ENCODE measurements around the gene CTPS2. TPM values are rescaled to one million over a fixed set of nuclear protein-coding genes. Genes with fewer than 3 reads are reported as not detected.
"Not testable (repeated sequence)": the region's sequence is repeated elsewhere in the genome, so short reads cannot be mapped to it uniquely, and the experiment has no call there.

Gene CTPS2
- total RNA-seq, 2 experiments from 2014 or later = 4.8 to 5.1 TPM

GRCh38 chrX:16635040-16635439 lies 77.4 kb downstream of the CTPS2 start:
- Mint-ChIP-seq H3K9me3 (no peaks in the 10 kb centered on the region), H3K36me3 (ENCODE audit: low read depth) (no peaks in the 10 kb centered on the region), H3K4me3 (no peak overlapping the region), H3K4me1 (peaks cover 5% of the 10 kb centered on the region), H3K27me3 (no peaks in the 10 kb centered on the region), H3K27ac (no peak overlapping the region)
- no peak for DNase-seq
- CTCF ChIA-PET = no interaction called here
- POLR2A ChIA-PET = no interaction called here

GRCh38 chrX:16633754-16634153 lies 78.7 kb downstream of the CTPS2 start:
- Mint-ChIP-seq H3K4me1 (peaks cover 5% of the 10 kb centered on the region), H3K9me3 (no peaks in the 10 kb centered on the region), H3K4me3 (no peak overlapping the region), H3K27ac (no peak overlapping the region), H3K27me3 (no peaks in the 10 kb centered on the region), H3K36me3 (ENCODE audit: low read depth) (no peaks in the 10 kb centered on the region)
- no peak for DNase-seq
- CTCF ChIA-PET = no interaction called here
- POLR2A ChIA-PET = no interaction called here

GRCh38 chrX:16629909-16630308 lies 82.6 kb downstream of the CTPS2 start:
- H3K27me3 Mint-ChIP-seq = no peaks in the 10 kb centered on the region
- ChIA-PET CTCF (no interaction called here), POLR2A (no interaction called here)
- H3K36me3 Mint-ChIP-seq (ENCODE audit: low read depth) = no peaks in the 10 kb centered on the region
- H3K4me3 Mint-ChIP-seq = no peak overlapping the region
- no peaks in the 10 kb centered on the region for H3K9me3 Mint-ChIP-seq
- no peak for DNase-seq
- H3K4me1 Mint-ChIP-seq = peaks cover 5% of the 10 kb centered on the region
- no peak overlapping the region for H3K27ac Mint-ChIP-seq

- ChIA-PET CTCF (no interaction called here), POLR2A (no interaction called here)
- H3K9me3 Mint-ChIP-seq = no peaks in the 10 kb centered on the region
- H3K4me1 Mint-ChIP-seq = peaks cover 3% of the 10 kb centered on the region
- H3K36me3 Mint-ChIP-seq (ENCODE audit: low read depth) = no peaks in the 10 kb centered on the region
- no peak overlapping the region for H3K27ac Mint-ChIP-seq
- H3K4me3 Mint-ChIP-seq = no peak overlapping the region
- no peaks in the 10 kb centered on the region for H3K27me3 Mint-ChIP-seq
- no peak for DNase-seq
Measured at GRCh38 chrX:16628946-16629595, 83.4 kb downstream of the CTPS2 start.

DNA sequence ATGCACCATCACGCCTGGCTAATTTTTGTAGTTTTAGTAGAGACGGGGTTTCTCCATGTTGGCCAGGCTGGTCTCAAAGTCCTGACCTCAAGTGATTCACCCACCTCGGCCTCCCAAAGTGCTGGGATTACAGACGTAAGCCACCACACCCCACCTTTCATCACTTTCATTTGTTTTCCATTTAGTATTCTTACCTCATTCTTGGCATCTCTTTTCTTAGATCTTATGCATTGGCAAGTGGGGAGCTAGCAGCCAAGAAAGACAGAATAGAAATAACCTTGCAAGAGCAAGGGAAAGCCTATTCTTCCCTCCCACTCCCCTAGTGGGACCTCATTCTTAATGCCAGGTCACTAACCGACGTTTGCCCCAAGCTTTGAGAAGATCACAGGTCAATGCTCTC lies 84.0 kb downstream of the CTPS2 start:
- CTCF ChIA-PET; H3K27me3 Mint-ChIP-seq; H3K9me3 Mint-ChIP-seq; H3K36me3 Mint-ChIP-seq (ENCODE audit: low read depth); DNase-seq; H3K4me3 Mint-ChIP-seq; H3K27ac Mint-ChIP-seq; POLR2A ChIA-PET; H3K4me1 Mint-ChIP-seq: not testable (repeated sequence)

DNA sequence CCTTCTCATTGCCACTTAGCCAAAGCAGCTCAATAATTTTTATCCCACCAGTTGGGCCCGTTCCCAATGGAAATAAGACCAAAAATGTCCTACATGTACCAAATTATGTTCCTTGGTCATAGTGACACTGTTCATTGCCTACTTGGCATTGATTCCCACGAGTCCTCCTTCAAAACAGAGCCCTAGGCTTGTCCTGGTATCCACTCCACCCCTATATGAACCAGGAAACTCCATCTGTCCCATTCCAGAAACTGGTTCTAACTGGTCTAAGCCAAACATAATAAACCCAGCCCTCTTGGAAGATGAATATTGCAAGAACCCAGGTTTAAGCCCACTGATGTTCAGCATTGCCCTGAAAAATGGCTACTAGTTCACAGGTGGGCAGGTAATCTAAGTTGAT lies 93.4 kb downstream of the CTPS2 start:
- no peaks in the 10 kb centered on the region for H3K4me1 Mint-ChIP-seq
- peaks cover 11% of the 10 kb centered on the region for H3K36me3 Mint-ChIP-seq (ENCODE audit: low read depth)
- H3K9me3 Mint-ChIP-seq = no peaks in the 10 kb centered on the region
- H3K4me3 Mint-ChIP-seq = no peak overlapping the region
- DNase-seq = no peak
- no peaks in the 10 kb centered on the region for H3K27me3 Mint-ChIP-seq
- ChIA-PET POLR2A (no interaction called here), CTCF (no interaction called here)
- H3K27ac Mint-ChIP-seq = no peak overlapping the region

- Mint-ChIP-seq H3K4me3 (no peak overlapping the region), H3K9me3 (no peaks in the 10 kb centered on the region), H3K4me1 (no peaks in the 10 kb centered on the region), H3K27ac (no peak overlapping the region), H3K36me3 (ENCODE audit: low read depth) (peaks cover 11% of the 10 kb centered on the region), H3K27me3 (no peaks in the 10 kb centered on the region)
- ChIA-PET CTCF (no interaction called here), POLR2A (no interaction called here)
- no peak for DNase-seq
Measured at GRCh38 chrX:16618422-16618821, 94.0 kb downstream of the CTPS2 start.

DNA sequence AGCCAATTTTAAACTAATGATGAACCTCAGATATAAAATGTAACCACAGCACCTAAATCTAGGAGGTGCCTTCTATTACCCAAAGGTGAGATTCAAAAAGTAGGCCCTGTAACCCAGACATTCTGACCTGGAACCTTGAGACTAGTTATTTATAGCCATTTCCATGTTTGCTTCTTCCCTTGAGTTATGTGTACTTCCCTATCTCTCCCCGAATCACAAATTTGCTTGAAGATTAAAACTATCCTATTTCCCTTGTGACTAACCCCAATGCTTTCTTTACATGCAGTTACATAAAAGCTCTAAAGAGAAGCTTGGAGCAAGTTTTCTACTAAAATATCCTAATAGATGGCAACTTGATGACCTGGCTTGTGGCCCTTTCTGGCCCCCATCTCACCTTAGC lies 95.1 kb downstream of the CTPS2 start:
- no peak for DNase-seq
- Mint-ChIP-seq H3K4me3 (no peak overlapping the region), H3K27me3 (no peaks in the 10 kb centered on the region), H3K4me1 (no peaks in the 10 kb centered on the region), H3K27ac (no peak overlapping the region), H3K9me3 (no peaks in the 10 kb centered on the region), H3K36me3 (ENCODE audit: low read depth) (peaks cover 16% of the 10 kb centered on the region)
- ChIA-PET POLR2A (no interaction called here), CTCF (no interaction called here)

- H3K4me3 Mint-ChIP-seq = no peak overlapping the region
- H3K9me3 Mint-ChIP-seq = peaks cover 3% of the 10 kb centered on the region
- CTCF ChIA-PET = no interaction called here
Measured at GRCh38 chrX:16612257-16612897, 100.1 kb downstream of the CTPS2 start.

GRCh38 chrX:16610654-16611053 lies 101.8 kb downstream of the CTPS2 start:
- H3K4me1 Mint-ChIP-seq; H3K36me3 Mint-ChIP-seq (ENCODE audit: low read depth): not testable (repeated sequence)

More at GRCh38 chrX:16612257-16612897, 100.1 kb downstream of the CTPS2 start:
- POLR2A ChIA-PET = no interaction called here
- no peak for DNase-seq
- Mint-ChIP-seq H3K36me3 (ENCODE audit: low read depth) (peaks cover 11% of the 10 kb centered on the region), H3K27ac (no peak overlapping the region), H3K4me1 (peaks cover under 1% of the 10 kb centered on the region), H3K27me3 (no peaks in the 10 kb centered on the region)

GRCh38 chrX:16610121-16610621 lies 102.3 kb downstream of the CTPS2 start:
- Mint-ChIP-seq H3K4me1 (peaks cover 4% of the 10 kb centered on the region), H3K4me3 (no peak overlapping the region), H3K9me3 (peaks cover 3% of the 10 kb centered on the region), H3K27ac (no peak overlapping the region), H3K36me3 (ENCODE audit: low read depth) (peaks cover 5% of the 10 kb centered on the region), H3K27me3 (no peaks in the 10 kb centered on the region)
- ChIA-PET CTCF (no interaction called here), POLR2A (no interaction called here)
- DNase-seq = no peak

More at GRCh38 chrX:16610654-16611053, 101.8 kb downstream of the CTPS2 start:
- DNase-seq, H3K9me3 Mint-ChIP-seq, H3K27me3 Mint-ChIP-seq, CTCF ChIA-PET, H3K4me3 Mint-ChIP-seq, POLR2A ChIA-PET, H3K27ac Mint-ChIP-seq: not testable (repeated sequence)

GRCh38 chrX:16606142-16606720 lies 106.2 kb downstream of the CTPS2 start:
- H3K27me3 Mint-ChIP-seq = no peaks in the 10 kb centered on the region

DNA sequence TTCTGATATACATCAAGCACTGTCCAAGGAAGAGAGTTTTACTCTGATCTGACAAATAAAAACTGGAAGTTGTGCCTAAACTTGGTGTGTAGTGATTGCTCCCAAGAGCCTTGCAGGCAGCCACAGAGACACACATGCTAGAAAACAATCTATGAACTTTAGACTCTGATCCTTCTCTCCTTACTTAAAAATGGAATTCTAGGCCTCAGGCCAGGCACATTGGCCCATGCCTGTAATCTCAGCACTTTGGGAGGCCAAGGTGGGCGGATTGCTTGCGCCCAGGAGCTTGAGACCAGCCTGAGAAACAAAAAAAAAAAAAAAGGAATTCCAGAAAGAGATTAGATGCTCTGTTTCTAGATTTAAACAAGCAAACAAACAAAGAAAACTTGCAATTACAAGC lies 108.1 kb downstream of the CTPS2 start:
- peaks cover 20% of the 10 kb centered on the region for H3K4me1 Mint-ChIP-seq
- no peaks in the 10 kb centered on the region for H3K36me3 Mint-ChIP-seq (ENCODE audit: low read depth)
- ChIA-PET POLR2A (no interaction called here), CTCF (no interaction called here)
- no peak for DNase-seq
- no peaks in the 10 kb centered on the region for H3K9me3 Mint-ChIP-seq
- H3K27me3 Mint-ChIP-seq = no peaks in the 10 kb centered on the region
- H3K27ac Mint-ChIP-seq = peak overlapping the region; percentile 88
- no peak overlapping the region for H3K4me3 Mint-ChIP-seq

More at GRCh38 chrX:16606142-16606720, 106.2 kb downstream of the CTPS2 start:
- H3K9me3 Mint-ChIP-seq = peaks cover 3% of the 10 kb centered on the region
- DNase-seq = no peak
- ChIA-PET POLR2A (interaction anchor here (1.0 kb wide), 1 partner anchor 113 kb away, joined by 4 read pairs; the partner anchor contains the start of gene SYAP1), CTCF (no interaction called here)
- H3K4me1 Mint-ChIP-seq = peaks cover 20% of the 10 kb centered on the region
- H3K4me3 Mint-ChIP-seq = no peak overlapping the region
- H3K36me3 Mint-ChIP-seq (ENCODE audit: low read depth) = no peaks in the 10 kb centered on the region
- H3K27ac Mint-ChIP-seq = no peak overlapping the region

DNA sequence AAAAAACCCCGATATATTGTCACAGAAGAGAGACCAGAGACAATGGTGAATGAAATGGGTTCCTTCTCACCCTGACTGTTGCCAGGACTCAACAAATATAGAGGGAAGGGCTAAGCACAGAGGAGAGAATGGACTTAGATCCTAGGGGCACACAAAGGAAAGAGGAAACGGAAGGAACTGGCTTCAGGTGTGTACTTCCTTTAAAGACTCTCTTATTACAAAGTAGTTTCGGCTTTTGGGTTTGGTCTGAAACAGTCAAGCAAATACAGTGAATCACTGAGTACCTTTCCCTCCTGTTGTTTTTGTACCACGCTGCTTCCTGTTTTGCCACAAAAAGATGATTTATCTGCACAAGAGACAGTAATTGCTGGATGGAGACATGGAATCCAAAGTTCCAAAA lies 108.6 kb downstream of the CTPS2 start:
- peak overlapping the region; percentile 88 for H3K27ac Mint-ChIP-seq
- DNase-seq = no peak
- CTCF ChIA-PET = no interaction called here
- H3K4me1 Mint-ChIP-seq = peaks cover 20% of the 10 kb centered on the region
- H3K36me3 Mint-ChIP-seq (ENCODE audit: low read depth) = no peaks in the 10 kb centered on the region
- no peaks in the 10 kb centered on the region for H3K27me3 Mint-ChIP-seq
- peak overlapping the region; percentile 37 for H3K4me3 Mint-ChIP-seq
- H3K9me3 Mint-ChIP-seq = no peaks in the 10 kb centered on the region
- POLR2A ChIA-PET = no interaction called here
